Fibroblast of villous mesenchyme (primary cell): Measurements from ENCODE around the gene DNPEP. TPM values are rescaled to one million over a fixed set of nuclear protein-coding genes. Genes with fewer than 3 reads are reported as not detected.

Experiments used
- DNase-seq: peaks from one replicate; pipeline ENCODE4 v3.0.0-alpha.2; 2010; ENCODE audit warnings: low read depth
- H3K4me3 ChIP-seq: 2 replicates; pipeline ENCODE4 v1.5.1; 2011; ENCODE audit warnings: low read depth, mild to moderate bottlenecking, low read length
- CTCF ChIP-seq: IDR thresholded peaks from 2 replicates; pipeline ENCODE4 v1.5.1; 2012; ENCODE audit warnings: low read depth, mild to moderate bottlenecking, low read length; ENCODE audit not compliant: insufficient read depth
- total RNA-seq: library from RNA; depleted of rRNA; stranded (reverse); fragments of >200 nt; gene quantifications from 2 replicates; pipeline ENCODE4 v1.2.3, GENCODE V29; 2012

DNPEP gene
- total RNA-seq, 1 donor, result 64.8 TPM

- no peak overlapping the region for H3K4me3 ChIP-seq
- peak; percentile 69 for DNase-seq
- TF ChIP-seq CTCF, result peak; percentile 56
Observed at GRCh38 chr2:219433666-219434467, 46.2 kb upstream of the DNPEP start.

GRCh38 chr2:219430633-219431615 lies 43.2 kb upstream of the DNPEP start:
- no peak overlapping the region for H3K4me3 ChIP-seq
- DNase-seq, result peak; percentile 42
- peak; percentile 17 for TF ChIP-seq CTCF

- no peak overlapping the region for H3K4me3 ChIP-seq
- no peak for DNase-seq
- no peak for TF ChIP-seq CTCF
Observed at GRCh38 chr2:219429958-219430606, 42.4 kb upstream of the DNPEP start.

GRCh38 chr2:219428469-219428868 lies 40.8 kb upstream of the DNPEP start:
- no peak for DNase-seq
- no peak for TF ChIP-seq CTCF
- H3K4me3 ChIP-seq, result no peak overlapping the region

- no peak overlapping the region for H3K4me3 ChIP-seq
- no peak for TF ChIP-seq CTCF
- no peak for DNase-seq
Observed at GRCh38 chr2:219426534-219427136, 38.9 kb upstream of the DNPEP start.

GRCh38 chr2:219426068-219426443 lies 38.3 kb upstream of the DNPEP start:
- TF ChIP-seq CTCF, result no peak
- DNase-seq, result no peak
- H3K4me3 ChIP-seq, result no peak overlapping the region
